ENCODE results near the gene PPP6R3.

Gene PPP6R3

DNA sequence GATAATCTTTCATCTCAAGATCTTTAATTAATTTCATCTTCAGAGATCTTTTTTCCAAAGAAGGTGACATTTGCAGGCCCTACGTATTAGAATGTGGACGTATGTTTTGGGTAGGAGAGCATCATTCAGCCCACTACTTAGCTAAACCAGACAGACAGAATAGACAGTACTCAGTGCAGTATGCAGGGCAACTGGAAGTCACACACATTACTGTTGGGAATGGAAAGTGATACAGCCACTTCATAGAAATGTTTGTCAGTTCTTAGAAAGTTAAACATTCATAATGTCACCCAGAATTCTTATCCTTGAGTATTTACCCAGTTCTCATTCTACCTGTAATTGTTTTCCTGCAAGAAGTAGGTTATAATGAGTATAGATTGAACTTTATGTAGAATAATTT is 102.9 kb downstream of the PPP6R3 start:
- TF ChIP-seq, protein P1, sequence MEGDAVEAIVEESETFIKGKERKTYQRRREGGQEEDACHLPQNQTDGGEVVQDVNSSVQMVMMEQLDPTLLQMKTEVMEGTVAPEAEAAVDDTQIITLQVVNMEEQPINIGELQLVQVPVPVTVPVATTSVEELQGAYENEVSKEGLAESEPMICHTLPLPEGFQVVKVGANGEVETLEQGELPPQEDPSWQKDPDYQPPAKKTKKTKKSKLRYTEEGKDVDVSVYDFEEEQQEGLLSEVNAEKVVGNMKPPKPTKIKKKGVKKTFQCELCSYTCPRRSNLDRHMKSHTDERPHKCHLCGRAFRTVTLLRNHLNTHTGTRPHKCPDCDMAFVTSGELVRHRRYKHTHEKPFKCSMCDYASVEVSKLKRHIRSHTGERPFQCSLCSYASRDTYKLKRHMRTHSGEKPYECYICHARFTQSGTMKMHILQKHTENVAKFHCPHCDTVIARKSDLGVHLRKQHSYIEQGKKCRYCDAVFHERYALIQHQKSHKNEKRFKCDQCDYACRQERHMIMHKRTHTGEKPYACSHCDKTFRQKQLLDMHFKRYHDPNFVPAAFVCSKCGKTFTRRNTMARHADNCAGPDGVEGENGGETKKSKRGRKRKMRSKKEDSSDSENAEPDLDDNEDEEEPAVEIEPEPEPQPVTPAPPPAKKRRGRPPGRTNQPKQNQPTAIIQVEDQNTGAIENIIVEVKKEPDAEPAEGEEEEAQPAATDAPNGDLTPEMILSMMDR (conservative IDR thresholded peaks at IDR 0.05; ENCODE audit: low read length), result no peak
- TF ChIP-seq EZH2phosphoT487 (IDR thresholded peaks at IDR 0.05; ENCODE audit: borderline replicate concordance), result no peak
- Histone ChIP-seq H3K36me3 (ENCODE audit: insufficient read depth, low read length) (peaks cover 93% of the 10 kb centered on the region), H2AFZ (ENCODE audit: low read length) (no peak overlapping the region), H4K20me1 (ENCODE audit: insufficient read depth, low read length, poor library complexity, severe bottlenecking) (peaks cover 4% of the 10 kb centered on the region), H3K27me3 (ENCODE audit: insufficient read depth, low read length, poor library complexity, severe bottlenecking) (no peaks in the 10 kb centered on the region), H3K4me2 (ENCODE audit: low read depth, low read length, poor library complexity, severe bottlenecking) (no peak overlapping the region), H3K9me2 (replicated peaks; ENCODE audit: low read depth, low read length) (no peaks in the 10 kb centered on the region), H3K4me1 (ENCODE audit: insufficient read depth, low read length, poor library complexity, severe bottlenecking) (no peaks in the 10 kb centered on the region), H3K4me3 (ENCODE audit: low read length, poor library complexity, severe bottlenecking) (no peak overlapping the region), H3F3A (ENCODE audit: low read depth) (no peaks in the 10 kb centered on the region), H3K9ac (ENCODE audit: low read depth, low read length, poor library complexity, severe bottlenecking) (no peak overlapping the region), H3K9me3 (ENCODE audit: insufficient read depth, low read depth, low read length) (no peaks in the 10 kb centered on the region), H3K79me2 (ENCODE audit: insufficient read depth, low read length) (peaks cover 5% of the 10 kb centered on the region; the same call in 1 of the 2 replicates)

DNA sequence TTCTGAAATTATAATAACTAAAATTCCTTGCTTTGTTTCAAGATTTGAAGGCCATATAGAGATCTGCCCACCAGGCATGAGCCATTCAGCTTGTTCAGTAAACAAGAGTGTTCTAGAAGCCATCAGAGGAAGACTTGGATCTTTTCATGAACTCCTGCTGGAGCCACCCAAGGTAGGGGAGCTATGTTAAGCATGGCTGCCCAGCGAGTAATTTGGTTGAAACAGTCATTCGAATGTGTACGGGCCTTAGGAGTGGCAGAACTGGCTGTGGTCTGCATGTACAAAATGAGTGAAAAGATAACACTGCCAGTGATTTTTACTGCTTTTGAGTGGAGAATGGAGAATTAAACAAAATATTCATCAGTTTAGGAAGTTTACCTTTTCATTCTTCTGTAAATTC is 103.7 kb downstream of the PPP6R3 start:
- Histone ChIP-seq H3K9ac (ENCODE audit: low read depth, low read length, poor library complexity, severe bottlenecking) (no peak overlapping the region), H3K4me2 (ENCODE audit: low read depth, low read length, poor library complexity, severe bottlenecking) (no peak overlapping the region), H3K79me2 (ENCODE audit: insufficient read depth, low read length) (peaks cover 5% of the 10 kb centered on the region; the same call in 1 of the 2 replicates), H3K4me3 (ENCODE audit: low read length, poor library complexity, severe bottlenecking) (no peak overlapping the region), H3K9me2 (replicated peaks; ENCODE audit: low read depth, low read length) (no peaks in the 10 kb centered on the region), H3F3A (ENCODE audit: low read depth) (no peaks in the 10 kb centered on the region), H3K9me3 (ENCODE audit: insufficient read depth, low read depth, low read length) (no peaks in the 10 kb centered on the region), H3K36me3 (ENCODE audit: insufficient read depth, low read length) (peaks cover 90% of the 10 kb centered on the region), H2AFZ (ENCODE audit: low read length) (no peak overlapping the region), H3K4me1 (ENCODE audit: insufficient read depth, low read length, poor library complexity, severe bottlenecking) (no peaks in the 10 kb centered on the region), H3K27me3 (ENCODE audit: insufficient read depth, low read length, poor library complexity, severe bottlenecking) (no peaks in the 10 kb centered on the region), H4K20me1 (ENCODE audit: insufficient read depth, low read length, poor library complexity, severe bottlenecking) (peaks cover 10% of the 10 kb centered on the region)
- no peak for TF ChIP-seq EZH2phosphoT487 (IDR thresholded peaks at IDR 0.05; ENCODE audit: borderline replicate concordance)
- TF ChIP-seq, protein P1 (conservative IDR thresholded peaks at IDR 0.05; ENCODE audit: low read length), result no peak

DNA sequence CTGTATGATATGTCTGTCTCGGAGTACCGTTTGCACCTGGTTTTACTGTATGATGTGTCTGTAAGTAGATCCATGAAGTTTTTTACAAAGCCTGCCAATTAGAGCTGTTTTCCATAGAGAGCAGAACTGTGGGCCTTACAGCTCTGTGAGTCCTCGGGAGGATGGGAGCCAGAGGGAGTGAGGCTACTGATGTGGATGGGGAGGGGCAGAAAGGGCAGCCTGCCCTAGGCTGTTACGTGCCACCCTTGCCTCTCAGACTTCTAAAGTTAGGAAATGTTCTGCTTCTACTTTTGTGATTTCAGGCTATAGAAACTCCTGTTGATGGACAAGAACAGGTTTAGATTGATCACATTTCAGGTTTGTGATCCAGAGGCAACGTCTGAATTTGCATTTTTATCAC is 105.2 kb downstream of the PPP6R3 start:
- Histone ChIP-seq H3K4me3 (ENCODE audit: low read length, poor library complexity, severe bottlenecking) (no peak overlapping the region), H3F3A (ENCODE audit: low read depth) (no peaks in the 10 kb centered on the region), H3K27me3 (ENCODE audit: insufficient read depth, low read length, poor library complexity, severe bottlenecking) (no peaks in the 10 kb centered on the region), H3K79me2 (ENCODE audit: insufficient read depth, low read length) (peaks cover 5% of the 10 kb centered on the region; the same call in 1 of the 2 replicates), H4K20me1 (ENCODE audit: insufficient read depth, low read length, poor library complexity, severe bottlenecking) (peaks cover 12% of the 10 kb centered on the region), H3K36me3 (ENCODE audit: insufficient read depth, low read length) (peaks cover 92% of the 10 kb centered on the region), H3K9ac (ENCODE audit: low read depth, low read length, poor library complexity, severe bottlenecking) (no peak overlapping the region), H3K9me3 (ENCODE audit: insufficient read depth, low read depth, low read length) (no peaks in the 10 kb centered on the region), H2AFZ (ENCODE audit: low read length) (no peak overlapping the region), H3K9me2 (replicated peaks; ENCODE audit: low read depth, low read length) (no peaks in the 10 kb centered on the region), H3K4me1 (ENCODE audit: insufficient read depth, low read length, poor library complexity, severe bottlenecking) (no peaks in the 10 kb centered on the region), H3K4me2 (ENCODE audit: low read depth, low read length, poor library complexity, severe bottlenecking) (no peak overlapping the region)
- TF ChIP-seq, protein P1 (conservative IDR thresholded peaks at IDR 0.05; ENCODE audit: low read length), result no peak
- TF ChIP-seq EZH2phosphoT487 (IDR thresholded peaks at IDR 0.05; ENCODE audit: borderline replicate concordance), result no peak

Data from Loucy (cell line).